ENCODE data around the gene GUCD1. TPM values are rescaled to one million over a fixed set of nuclear protein-coding genes. Genes with fewer than 3 reads are reported as not detected.

GUCD1 gene
- total RNA-seq, 2 experiments from 2014 or later = 94.2 to 99.5 TPM

DNA sequence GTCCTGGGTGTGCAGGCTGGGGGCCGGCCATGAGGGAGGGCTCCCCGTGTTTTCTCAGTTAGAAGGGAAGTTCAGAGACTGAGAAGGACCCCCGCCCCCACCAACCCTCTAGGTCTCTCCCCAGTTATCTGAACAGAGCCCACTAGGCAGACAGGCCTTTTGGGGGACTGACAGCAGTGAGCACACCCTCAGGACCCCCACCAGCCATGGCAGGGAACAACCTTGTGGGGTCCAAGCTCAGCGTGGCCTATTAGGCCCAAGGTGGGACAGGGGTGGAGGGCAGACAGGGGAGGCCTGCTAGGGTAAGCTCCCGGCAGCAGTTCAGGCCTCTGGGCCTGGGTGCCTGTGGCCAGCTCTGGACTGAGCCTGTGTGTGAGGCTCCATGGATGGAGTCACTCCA is 32.3 kb upstream of the GUCD1 start:
- no peak for DNase-seq
- Mint-ChIP-seq H3K27ac (no peak overlapping the region), H3K4me1 (ENCODE audit: low read depth) (peaks cover under 1% of the 10 kb centered on the region), H3K4me3 (no peak overlapping the region), H3K9me3 (no peaks in the 10 kb centered on the region), H3K36me3 (no peaks in the 10 kb centered on the region), H3K27me3 (peaks cover 3% of the 10 kb centered on the region)
- POLR2A ChIA-PET = no interaction called here
- CTCF ChIA-PET = no interaction called here
- intact Hi-C loops (cut with micrococcal nuclease) = no loop called here

DNA sequence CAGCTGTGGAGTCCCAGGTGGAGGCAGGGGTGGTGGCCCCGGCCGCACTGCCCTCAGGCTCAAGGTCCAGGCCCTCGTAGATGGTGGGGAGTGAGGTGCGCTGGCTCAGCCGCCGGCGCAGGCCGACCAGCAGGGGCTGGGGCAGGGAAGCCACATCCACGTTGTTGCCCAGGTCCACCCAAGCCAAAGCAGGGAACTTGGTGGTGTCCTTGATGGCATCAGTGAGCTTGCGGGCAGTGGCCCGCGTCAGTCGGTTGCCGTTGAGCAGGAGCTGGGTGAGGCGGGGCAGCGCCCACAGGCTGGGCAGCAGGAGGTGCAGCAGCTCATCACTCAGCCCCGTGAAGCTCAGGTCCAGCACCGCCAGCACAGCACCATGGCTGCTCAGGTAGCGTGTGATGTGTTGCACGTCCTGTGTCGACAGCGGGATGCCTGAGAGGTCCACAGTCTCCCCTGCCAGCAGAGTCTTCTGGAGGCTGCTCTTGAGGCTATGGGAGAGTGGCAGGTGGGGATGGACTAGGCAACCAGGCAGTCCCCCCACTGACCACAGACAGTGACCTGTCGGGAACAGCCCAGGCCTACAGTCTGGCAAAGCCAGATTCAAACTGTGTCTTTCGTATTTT is 31.1 kb upstream of the GUCD1 start:
- Mint-ChIP-seq H3K27ac (no peak overlapping the region), H3K4me3 (no peak overlapping the region), H3K4me1 (ENCODE audit: low read depth) (no peaks in the 10 kb centered on the region), H3K36me3 (no peaks in the 10 kb centered on the region), H3K9me3 (no peaks in the 10 kb centered on the region), H3K27me3 (no peaks in the 10 kb centered on the region)
- no peak for DNase-seq
- POLR2A ChIA-PET = no interaction called here
- intact Hi-C loops (cut with micrococcal nuclease) = no loop called here
- CTCF ChIA-PET = no interaction called here

DNA sequence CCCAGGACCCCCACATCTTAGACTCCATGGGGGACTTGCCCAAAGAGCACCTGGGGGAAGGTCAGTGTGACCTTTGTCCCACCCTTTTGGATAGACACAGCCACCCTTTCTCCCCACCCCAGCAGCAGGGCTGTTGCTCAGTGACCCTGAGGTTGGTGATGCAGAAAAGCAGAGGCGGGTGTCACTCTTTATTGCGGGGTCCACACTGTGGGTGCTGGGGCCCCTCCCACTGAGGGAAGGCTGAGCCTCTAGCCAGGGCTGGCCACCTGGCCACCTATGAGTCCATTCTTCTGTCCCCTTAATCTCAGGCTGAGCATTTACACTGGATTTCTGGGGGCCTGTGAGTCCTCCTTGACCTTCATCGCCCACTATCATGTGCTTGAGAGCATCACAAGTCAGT is 30.5 kb upstream of the GUCD1 start:
- H3K4me1 Mint-ChIP-seq (ENCODE audit: low read depth) = no peaks in the 10 kb centered on the region

DNA sequence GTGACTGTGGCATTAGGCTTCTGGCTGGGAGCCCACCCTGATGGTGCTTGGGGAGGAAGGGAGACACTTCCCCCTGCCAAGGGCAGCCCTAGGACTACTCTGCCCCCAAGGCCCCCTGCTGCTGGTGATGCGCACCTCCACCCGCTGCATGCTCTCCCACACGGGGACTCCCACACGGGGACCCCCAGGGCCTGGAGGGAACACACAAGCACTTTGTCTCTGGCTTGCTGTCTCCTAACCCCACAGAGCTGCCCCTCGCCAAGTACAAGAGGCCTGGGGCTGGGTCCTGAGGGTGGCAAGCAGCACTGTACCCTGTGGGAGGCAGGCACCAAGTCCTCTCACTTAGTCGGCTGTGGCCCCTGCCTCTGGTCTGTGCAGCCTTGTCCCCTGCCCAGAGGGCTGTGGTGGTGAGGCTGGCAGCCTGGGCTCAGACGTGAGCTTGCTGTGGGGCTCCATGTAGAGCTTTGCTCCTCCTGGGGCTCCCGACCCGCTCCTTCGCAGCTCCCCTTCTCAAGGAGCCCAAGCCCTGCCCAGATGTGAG is 30.0 kb upstream of the GUCD1 start:
- no peak for DNase-seq
- no peaks in the 10 kb centered on the region for H3K36me3 Mint-ChIP-seq
- ChIA-PET POLR2A (no interaction called here), CTCF (no interaction called here)
- H3K27me3 Mint-ChIP-seq = no peaks in the 10 kb centered on the region
- H3K27ac Mint-ChIP-seq = no peak overlapping the region
- H3K9me3 Mint-ChIP-seq = no peaks in the 10 kb centered on the region
- H3K4me3 Mint-ChIP-seq = no peak overlapping the region
- intact Hi-C loops (cut with micrococcal nuclease) = no loop called here
- H3K4me1 Mint-ChIP-seq (ENCODE audit: low read depth) = no peaks in the 10 kb centered on the region

More for the DNA sequence above, 30.5 kb upstream of the GUCD1 start:
- no peak overlapping the region for H3K27ac Mint-ChIP-seq
- no peaks in the 10 kb centered on the region for H3K9me3 Mint-ChIP-seq
- H3K27me3 Mint-ChIP-seq = no peaks in the 10 kb centered on the region
- DNase-seq = no peak
- ChIA-PET POLR2A (no interaction called here), CTCF (no interaction called here)
- no peaks in the 10 kb centered on the region for H3K36me3 Mint-ChIP-seq
- intact Hi-C loops (cut with micrococcal nuclease) = no loop called here
- H3K4me3 Mint-ChIP-seq = no peak overlapping the region

DNA sequence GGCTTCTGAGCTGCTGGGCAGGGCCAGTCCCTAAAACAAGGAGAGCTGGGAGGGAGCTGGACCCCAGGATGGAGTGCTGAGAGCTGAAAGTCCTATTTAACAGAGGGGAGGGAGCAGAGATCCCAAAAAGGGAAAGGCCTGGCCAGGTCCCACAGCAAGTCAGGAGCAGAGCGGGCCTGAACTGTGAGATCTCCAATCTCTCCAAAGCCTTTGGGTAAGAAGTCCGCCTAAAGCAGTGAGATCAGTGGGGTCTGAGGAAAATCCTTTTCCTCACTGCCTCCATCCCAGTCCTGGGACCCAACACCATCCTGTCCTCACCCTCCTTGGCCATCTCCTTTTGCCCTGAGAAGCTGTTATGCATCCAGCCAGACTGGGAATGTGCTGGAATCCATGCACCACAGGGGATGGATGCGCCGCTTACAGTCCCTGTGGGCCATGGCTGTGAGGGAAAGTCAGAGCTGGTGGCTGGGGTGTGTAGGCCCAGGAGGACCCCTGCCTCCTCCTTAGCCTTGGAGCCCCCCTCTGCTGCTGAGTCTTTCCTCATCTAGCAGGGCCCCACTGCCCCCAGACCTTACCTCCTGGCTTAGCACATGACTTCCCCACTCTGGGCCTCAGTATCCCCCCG is 29.3 kb upstream of the GUCD1 start:
- Mint-ChIP-seq H3K4me1 (ENCODE audit: low read depth) (no peaks in the 10 kb centered on the region), H3K4me3 (no peak overlapping the region), H3K9me3 (no peaks in the 10 kb centered on the region), H3K27me3 (no peaks in the 10 kb centered on the region), H3K36me3 (no peaks in the 10 kb centered on the region), H3K27ac (no peak overlapping the region)
- ChIA-PET POLR2A (no interaction called here), CTCF (interaction anchor here (0.6 kb wide), 1 partner anchor 91 kb away, joined by 3 read pairs; no protein-coding TSS in a partner anchor)
- intact Hi-C loops (cut with micrococcal nuclease) = no loop called here
- DNase-seq = no peak

DNA sequence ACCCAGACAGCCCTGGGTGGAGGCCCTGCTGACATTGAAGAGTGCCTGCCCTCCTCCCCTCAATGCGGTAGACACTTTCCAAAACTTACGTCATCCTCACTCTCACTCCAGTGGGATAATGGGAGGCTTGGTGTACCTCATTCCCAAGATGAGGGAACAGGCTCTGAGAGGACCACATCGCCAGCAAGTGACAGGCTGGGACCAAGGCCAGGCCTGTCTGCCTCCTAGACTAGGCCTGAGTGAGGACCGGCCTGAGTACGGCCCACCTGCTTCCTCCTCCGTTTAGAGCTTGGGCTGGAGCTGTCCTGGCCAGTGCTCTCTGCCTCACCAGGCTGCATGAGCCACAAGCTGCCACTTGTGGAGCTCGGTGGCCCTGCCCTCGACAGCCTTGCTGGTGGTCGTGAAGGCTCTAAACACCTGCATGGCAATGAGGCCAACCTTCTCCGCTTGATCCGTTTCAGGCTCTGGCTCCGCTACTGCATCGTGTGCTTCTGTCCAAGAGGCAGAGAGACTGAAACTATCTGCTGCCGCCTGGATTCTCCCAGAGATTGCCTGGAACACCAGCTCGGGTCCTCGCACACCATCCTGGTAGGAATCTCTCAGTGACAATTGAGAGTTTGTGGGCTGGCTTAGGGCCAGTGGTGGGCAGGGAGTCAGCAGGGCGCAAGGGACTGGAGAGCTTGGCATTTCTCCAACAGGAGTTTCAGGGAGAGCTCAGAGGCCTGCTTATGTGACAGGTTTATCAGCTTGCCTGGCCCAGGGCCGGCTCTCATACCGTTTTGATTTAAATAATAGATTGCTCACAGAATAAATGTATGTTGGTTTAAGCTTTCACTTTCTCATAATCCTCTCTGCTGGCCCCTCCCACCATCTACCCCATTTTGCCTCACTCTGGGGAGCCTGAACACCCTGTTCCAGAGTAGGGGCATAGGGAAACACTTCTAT is 28.6 kb upstream of the GUCD1 start:
- H3K4me1 Mint-ChIP-seq (ENCODE audit: low read depth) = no peaks in the 10 kb centered on the region
- ChIA-PET POLR2A (no interaction called here), CTCF (interaction anchor here (0.6 kb wide), 1 partner anchor 90 kb away, joined by 3 read pairs; no protein-coding TSS in a partner anchor)
- H3K4me3 Mint-ChIP-seq = no peak overlapping the region
- H3K27me3 Mint-ChIP-seq = no peaks in the 10 kb centered on the region
- H3K27ac Mint-ChIP-seq = no peak overlapping the region
- intact Hi-C loops (cut with micrococcal nuclease) = no loop called here
- H3K9me3 Mint-ChIP-seq = no peaks in the 10 kb centered on the region
- no peaks in the 10 kb centered on the region for H3K36me3 Mint-ChIP-seq
- DNase-seq = no peak

DNA sequence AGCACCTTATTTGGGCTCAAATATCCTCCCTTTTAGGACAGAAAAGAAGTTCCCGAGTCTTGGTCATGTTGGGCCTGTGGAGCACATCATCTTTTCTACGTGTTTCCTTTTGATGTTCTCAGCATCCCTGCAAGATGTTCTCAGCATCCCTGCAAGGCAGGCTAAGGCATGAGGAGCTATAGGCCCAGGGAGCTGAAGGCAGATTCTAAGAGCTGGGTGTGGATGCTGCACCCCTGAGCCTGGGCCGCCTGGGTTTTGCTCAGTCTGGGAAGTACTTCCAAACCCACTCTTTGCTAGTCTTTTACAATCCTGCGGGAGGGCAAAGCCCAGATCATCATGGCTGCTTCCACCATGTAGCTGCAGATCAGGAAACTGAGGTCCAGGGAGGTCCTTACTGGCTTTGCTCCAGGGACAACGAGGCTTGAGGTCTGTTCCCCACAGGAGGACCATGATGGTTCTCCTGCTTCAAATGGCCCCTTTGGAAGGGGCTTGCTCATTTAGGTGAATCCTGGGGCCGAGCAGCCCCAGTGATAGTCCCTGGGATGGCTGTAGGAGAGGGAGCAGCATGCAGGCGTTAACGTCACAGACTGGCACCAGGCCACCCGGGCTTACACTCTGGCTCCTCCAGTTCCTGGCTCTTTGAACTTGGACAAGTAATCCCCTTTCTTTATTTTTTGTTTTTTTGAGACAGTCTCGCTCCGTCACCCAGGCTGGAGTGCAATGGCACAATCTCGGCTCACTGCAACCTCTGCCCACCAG is 27.3 kb upstream of the GUCD1 start:
- intact Hi-C loops (cut with micrococcal nuclease) = no loop called here
- POLR2A ChIA-PET = interaction anchor here (0.5 kb wide), 1 partner anchor 90 kb away, joined by 3 read pairs; no protein-coding TSS in a partner anchor
- Mint-ChIP-seq H3K9me3 (no peaks in the 10 kb centered on the region), H3K4me1 (ENCODE audit: low read depth) (no peaks in the 10 kb centered on the region), H3K27me3 (no peaks in the 10 kb centered on the region), H3K4me3 (no peak overlapping the region), H3K36me3 (no peaks in the 10 kb centered on the region), H3K27ac (no peak overlapping the region)
- no peak for DNase-seq
- CTCF ChIA-PET = no interaction called here

DNA sequence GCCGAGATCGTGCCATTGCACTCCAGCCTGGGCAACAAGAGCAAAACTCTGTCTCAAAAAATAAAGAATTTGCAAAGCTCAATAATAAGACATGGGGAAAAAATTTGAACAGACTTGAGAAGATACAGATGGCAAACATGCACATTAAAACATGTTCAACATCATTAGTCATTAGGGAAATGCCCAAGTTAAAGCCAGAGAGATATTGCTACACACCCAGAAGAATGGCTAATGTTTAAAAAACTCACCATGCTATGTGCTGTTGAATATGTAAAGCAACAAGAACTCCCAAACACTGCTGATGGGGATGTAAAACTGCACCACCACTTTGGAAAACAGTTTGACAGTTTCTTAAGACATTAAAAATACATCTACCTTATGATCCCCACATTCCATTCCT is 25.3 kb upstream of the GUCD1 start:
- ChIA-PET POLR2A (interaction anchor here (0.6 kb wide), 1 partner anchor 713 kb away, joined by 3 read pairs; no protein-coding TSS in a partner anchor), CTCF (no interaction called here)
- H3K4me3 Mint-ChIP-seq = no peak overlapping the region
- H3K27ac Mint-ChIP-seq = no peak overlapping the region
- intact Hi-C loops (cut with micrococcal nuclease) = no loop called here
- H3K36me3 Mint-ChIP-seq = peaks cover 6% of the 10 kb centered on the region
- no peak for DNase-seq
- H3K27me3 Mint-ChIP-seq = no peaks in the 10 kb centered on the region
- no peaks in the 10 kb centered on the region for H3K4me1 Mint-ChIP-seq (ENCODE audit: low read depth)
- no peaks in the 10 kb centered on the region for H3K9me3 Mint-ChIP-seq

DNA sequence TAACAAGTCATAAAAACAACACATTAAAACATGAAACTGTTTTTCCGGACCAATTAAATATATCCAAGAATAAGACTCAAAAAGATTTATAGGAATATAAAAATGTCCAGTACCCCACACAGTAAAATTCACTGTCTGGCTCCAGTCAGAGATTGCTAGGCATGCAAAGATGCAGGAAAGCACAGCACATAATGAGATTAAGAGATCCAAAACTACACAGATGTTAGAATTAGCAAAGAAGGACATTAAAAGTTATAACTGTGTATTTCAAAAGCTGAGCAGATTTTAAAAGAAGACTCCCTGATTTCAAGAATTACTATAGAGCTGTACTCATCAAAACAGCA is 24.3 kb upstream of the GUCD1 start:
- intact Hi-C loops (cut with micrococcal nuclease) = no loop called here
- Mint-ChIP-seq H3K4me1 (ENCODE audit: low read depth) (no peaks in the 10 kb centered on the region), H3K27me3 (no peaks in the 10 kb centered on the region), H3K36me3 (peaks cover 14% of the 10 kb centered on the region), H3K27ac (no peak overlapping the region), H3K4me3 (no peak overlapping the region), H3K9me3 (no peaks in the 10 kb centered on the region)
- DNase-seq = no peak
- POLR2A ChIA-PET = no interaction called here
- CTCF ChIA-PET = no interaction called here

DNA sequence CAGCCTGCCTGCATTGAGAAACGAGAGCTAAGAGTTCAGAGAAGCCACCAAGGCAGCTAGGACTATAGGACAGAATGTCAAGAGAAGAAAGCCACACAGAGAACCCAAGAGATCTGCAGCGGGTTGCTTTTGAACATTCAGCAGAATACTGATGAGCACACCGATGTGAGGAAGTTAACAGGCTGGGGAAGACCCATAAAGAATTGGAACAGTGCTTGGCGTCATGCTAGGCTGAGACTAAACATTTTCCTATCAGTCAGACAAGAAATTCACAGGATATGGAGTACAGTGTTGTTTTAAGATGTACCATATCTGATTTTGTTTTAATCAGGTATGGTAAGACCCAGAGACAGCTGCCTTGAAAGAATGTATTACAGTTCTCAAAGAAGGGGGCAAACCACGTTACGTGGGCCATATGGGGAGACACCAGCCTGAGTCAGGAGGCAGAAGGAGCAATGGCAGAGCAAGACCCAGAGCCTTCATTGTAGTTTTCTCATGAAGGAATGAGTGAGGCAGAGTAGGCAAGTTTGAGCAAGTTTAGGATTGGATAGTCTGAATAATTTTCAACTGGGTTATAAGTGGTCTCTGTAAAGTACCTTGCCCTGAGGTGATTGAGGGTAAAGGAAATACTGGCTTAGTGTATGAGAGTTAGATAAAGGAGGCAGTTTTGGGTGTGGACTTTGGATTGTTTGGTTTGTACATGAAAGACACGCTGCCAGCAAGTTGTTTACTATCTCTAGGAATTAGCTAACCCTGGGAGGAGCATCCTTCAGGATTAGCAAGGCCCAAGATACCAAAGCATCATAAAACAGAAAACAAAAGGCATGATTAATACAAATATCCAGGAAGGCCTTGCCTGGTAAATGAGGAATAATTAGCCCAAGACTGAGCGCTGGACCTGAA is 23.7 kb upstream of the GUCD1 start:
- no peaks in the 10 kb centered on the region for H3K27me3 Mint-ChIP-seq
- H3K27ac Mint-ChIP-seq = no peak overlapping the region
- ChIA-PET CTCF (no interaction called here), POLR2A (interaction anchor here (1.4 kb wide), 1 partner anchor 15 kb away, joined by 4 read pairs; no protein-coding TSS in a partner anchor)
- H3K4me3 Mint-ChIP-seq = no peak overlapping the region
- intact Hi-C loops (cut with micrococcal nuclease) = no loop called here
- no peaks in the 10 kb centered on the region for H3K9me3 Mint-ChIP-seq
- DNase-seq = no peak
- H3K4me1 Mint-ChIP-seq (ENCODE audit: low read depth) = no peaks in the 10 kb centered on the region
- H3K36me3 Mint-ChIP-seq = peaks cover 16% of the 10 kb centered on the region

DNA sequence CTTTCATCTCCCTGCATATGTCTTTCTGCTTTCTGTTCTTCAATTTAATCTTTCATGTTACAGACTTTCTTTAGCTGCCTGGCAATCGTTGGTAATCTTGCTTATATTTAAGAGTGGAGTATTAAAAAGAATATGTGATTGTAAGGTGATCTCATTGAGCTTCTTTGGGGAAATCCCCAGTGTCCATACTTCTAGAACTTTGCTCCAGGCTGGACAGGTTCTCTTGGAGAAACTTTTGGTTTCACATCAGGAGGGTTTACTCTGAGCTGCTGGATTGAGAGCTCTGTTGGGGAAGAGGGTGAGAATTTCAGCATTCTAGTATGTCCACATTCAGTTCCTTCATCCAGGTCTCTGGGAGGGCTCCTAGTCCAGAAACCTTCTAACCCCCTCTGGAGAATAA is 21.8 kb upstream of the GUCD1 start:
- no peaks in the 10 kb centered on the region for H3K4me1 Mint-ChIP-seq (ENCODE audit: low read depth)
- H3K27ac Mint-ChIP-seq = no peak overlapping the region
- POLR2A ChIA-PET = interaction anchor here (0.8 kb wide), 1 partner anchor 12 kb away, joined by 3 read pairs; no protein-coding TSS in a partner anchor
- intact Hi-C loops (cut with micrococcal nuclease) = no loop called here
- DNase-seq = no peak
- H3K4me3 Mint-ChIP-seq = no peak overlapping the region
- CTCF ChIA-PET = no interaction called here
- no peaks in the 10 kb centered on the region for H3K9me3 Mint-ChIP-seq
- H3K36me3 Mint-ChIP-seq = peaks cover 29% of the 10 kb centered on the region
- H3K27me3 Mint-ChIP-seq = no peaks in the 10 kb centered on the region
